GM18909 (cell line): ENCODE data around the gene ALK.

Experiments used
- ATAC-seq: cut with Tn5 transposase; IDR thresholded peaks from one replicate; pipeline ENCODE4 v1.9.1; 2021; ENCODE audit warnings: mild to moderate bottlenecking; ENCODE audit not compliant: unreplicated experiment, poor library complexity

ALK gene

GRCh38 chr2:29802986-29803385 is 118.4 kb downstream of the ALK start:
- ATAC-seq = no peak

- ATAC-seq = no peak
These were observed 121.8 kb downstream of the ALK start for GRCh38 chr2:29799628-29800027.

GRCh38 chr2:29797916-29798315 is 123.5 kb downstream of the ALK start:
- no peak for ATAC-seq

- no peak for ATAC-seq
These were observed 124.9 kb downstream of the ALK start for GRCh38 chr2:29796446-29796845.

- no peak for ATAC-seq
These were observed 131.4 kb downstream of the ALK start for GRCh38 chr2:29789911-29790485.

- no peak for ATAC-seq
These were observed 133.6 kb downstream of the ALK start for GRCh38 chr2:29787473-29788465.

GRCh38 chr2:29786361-29786760 is 135.0 kb downstream of the ALK start:
- ATAC-seq = no peak

- ATAC-seq = no peak
These were observed 137.7 kb downstream of the ALK start for GRCh38 chr2:29783666-29784065.

- no peak for ATAC-seq
These were observed 138.6 kb downstream of the ALK start for GRCh38 chr2:29782549-29783458.

- ATAC-seq = no peak
These were observed 139.3 kb downstream of the ALK start for GRCh38 chr2:29782087-29782486.

GRCh38 chr2:29780906-29781305 is 140.5 kb downstream of the ALK start:
- ATAC-seq = no peak

- ATAC-seq = no peak
These were observed 144.2 kb downstream of the ALK start for GRCh38 chr2:29777161-29777560.

- no peak for ATAC-seq
These were observed 145.0 kb downstream of the ALK start for GRCh38 chr2:29776406-29776805.

GRCh38 chr2:29775937-29776336 is 145.4 kb downstream of the ALK start:
- no peak for ATAC-seq

- ATAC-seq = no peak
These were observed 146.8 kb downstream of the ALK start for GRCh38 chr2:29774624-29775023.

- ATAC-seq = no peak
These were observed 150.5 kb downstream of the ALK start for GRCh38 chr2:29770846-29771245.

GRCh38 chr2:29769847-29770246 is 151.5 kb downstream of the ALK start:
- no peak for ATAC-seq

GRCh38 chr2:29767606-29768335 is 153.6 kb downstream of the ALK start:
- ATAC-seq = no peak

- ATAC-seq = no peak
These were observed 155.2 kb downstream of the ALK start for GRCh38 chr2:29766191-29766590.

GRCh38 chr2:29765721-29766120 is 155.7 kb downstream of the ALK start:
- no peak for ATAC-seq
